K562 (cell line): ENCODE data around the gene BCORL1. TPM values are rescaled to one million over a fixed set of nuclear protein-coding genes. Genes with fewer than 3 reads are reported as not detected.
A peak's percentile ranks its signal among the peaks of the same experiment; 100 is the strongest.

Experiments used
- NR4A1 ChIP-seq, 2 experiments: fragments of 250-450 bp in 1 of 2; fragments of 450-650 bp in 1 of 2; sonication (Bioruptor Pico) in 1 of 2; IDR thresholded peaks; 2 replicates each; pipeline versions ENCODE4 v1.4.0 to v1.6.1; 2016 to 2020; ENCODE audit warnings: mild to moderate bottlenecking in 2 of 2, missing compliant biosample characterization in 1 of 2, missing genetic modification characterization in 1 of 2, moderate library complexity in 1 of 2
- PBX2 ChIP-seq, 2 experiments: IDR thresholded peaks in 1 of 2; conservative IDR thresholded peaks in 1 of 2; 2 replicates each; pipeline ENCODE4 v1.6.1; 2016; ENCODE audit warnings: low read depth in 2 of 2, mild to moderate bottlenecking in 1 of 2, missing compliant biosample characterization in 1 of 2, missing genetic modification characterization in 1 of 2, moderate library complexity in 1 of 2
- PRMT5 ChIP-seq: sonication (generic); formaldehyde crosslinking; IDR thresholded peaks from 2 replicates; pipeline ENCODE4 v1.5.0; 2020; ENCODE audit warnings: missing genetic modification reagents
- RHOXF2B ChIP-seq: fragments of 250-450 bp; sonication (Bioruptor Pico); conservative IDR thresholded peaks from 2 replicates; pipeline ENCODE4 v1.5.1; 2021
- U2AF2 ChIP-seq: fragments of 200-400 bp; formaldehyde crosslinking; optimal IDR thresholded peaks from 2 replicates; pipeline ENCODE3; 2017; ENCODE audit warnings: low read depth, mild to moderate bottlenecking, low read length
- UBTF ChIP-seq, 2 experiments: IDR thresholded peaks; 2 replicates each; pipeline ENCODE4 v1.6.1; 2012; ENCODE audit warnings: improper control_type of control experiment in 2 of 2, low read depth in 2 of 2, low read length in 2 of 2, borderline replicate concordance in 1 of 2
- ZBTB11 ChIP-seq, 3 experiments: fragments of 200-800 bp in 1 of 3; fragments of 250-450 bp in 1 of 3; fragments of 450-650 bp in 1 of 3; sonication (Bioruptor Pico) in 1 of 3; sonication (Bioruptor generic) in 1 of 3; formaldehyde crosslinking in 1 of 3; IDR thresholded peaks; 2 replicates each; pipeline versions ENCODE4 v1.6.1 to v1.8.0; 2016 to 2022; ENCODE audit warnings: mild to moderate bottlenecking in 2 of 3, missing genetic modification characterization in 2 of 3, missing compliant biosample characterization in 1 of 3, moderate library complexity in 1 of 3
- ZBTB49 ChIP-seq: sonication (generic); formaldehyde crosslinking; IDR thresholded peaks from 2 replicates; pipeline ENCODE4 v1.8.0; 2022; ENCODE audit warnings: missing genetic modification reagents, mild to moderate bottlenecking, borderline replicate concordance
- ZBTB7A ChIP-seq: IDR thresholded peaks from 2 replicates; pipeline ENCODE4 v1.6.1; 2011; ENCODE audit warnings: low read depth, mild to moderate bottlenecking, low read length, moderate library complexity, borderline replicate concordance; ENCODE audit not compliant: control insufficient read depth
- ZNF212 ChIP-seq: fragments of 450-650 bp; formaldehyde crosslinking; IDR thresholded peaks from 2 replicates; pipeline ENCODE4 v1.4.0; 2020; ENCODE audit warnings: mild to moderate bottlenecking
- ZNF232 ChIP-seq: sonication (generic); formaldehyde crosslinking; IDR thresholded peaks from 2 replicates; pipeline ENCODE4 v1.8.0; 2022; ENCODE audit warnings: mild to moderate bottlenecking, missing genetic modification reagents
- ZNF436 ChIP-seq: fragments of 250-450, 450-650 bp; sonication (Bioruptor Pico); formaldehyde crosslinking; IDR thresholded peaks from 2 replicates; pipeline ENCODE4 v1.7.0; 2020; ENCODE audit warnings: mild to moderate bottlenecking
- ZNF76 ChIP-seq: fragments of 250-450 bp; sonication (Bioruptor Pico); IDR thresholded peaks from 2 replicates; pipeline ENCODE4 v1.4.0; 2020; ENCODE audit warnings: mild to moderate bottlenecking, moderate library complexity, borderline replicate concordance
- ZNF79 ChIP-seq: fragments of 250-450 bp; sonication (Bioruptor Pico); IDR thresholded peaks from 2 replicates; pipeline ENCODE4 v1.4.0; 2020; ENCODE audit warnings: low read depth, mild to moderate bottlenecking, moderate library complexity
- ZSCAN32 ChIP-seq: fragments of 450-650 bp; formaldehyde crosslinking; IDR thresholded peaks from 2 replicates; pipeline ENCODE4 v1.4.0; 2020; ENCODE audit warnings: mild to moderate bottlenecking, moderate library complexity
- polyA plus RNA-seq, 8 experiments: library from polyadenylated mRNA; depleted of rRNA in 4 of 8; stranded (reverse) in 5 of 8; unstranded in 3 of 8; fragments of >200 nt; fragmentation: Nextera tagmentation in 2 of 8; fragmentation: Illumina TruSeq in 1 of 8; extraction: Ambion mirVana in 2 of 8; extraction: Trizol in 1 of 8; gene quantifications; 2 replicates each; pipeline versions ENCODE4 v1.2.1 to v1.2.3, GENCODE V29; 2011 to 2014; ENCODE audit warnings: inconsistent platforms in 1 of 8, missing spikeins in 1 of 8
- total RNA-seq, 7 experiments: library from RNA; depleted of rRNA in 6 of 7; stranded (reverse); fragments of >200 nt in 6 of 7; fragmentation: Illumina TruSeq in 2 of 7; extraction: Trizol in 2 of 7; gene quantifications; 2 replicates each; pipeline versions ENCODE4 v1.2.1 to v1.2.3, GENCODE V29; 2011 to 2021; ENCODE audit warnings: low replicate concordance in 1 of 7

Gene BCORL1
- total and polyA plus RNA-seq, 9 of the 15 experiments (the other 6 are each of a cell fraction or from before 2014, with no cell fraction given), result 0.48 to 29.6 (median 2.1) TPM

- peak; percentile 59; the same call in 1 of the 2 replicates for TF ChIP-seq ZBTB7A
- TF ChIP-seq ZBTB11 (CRISPR knock-in tag; IDR thresholded peaks at IDR 0.05), result no peak
- TF ChIP-seq ZNF212, result no peak
- TF ChIP-seq ZNF232 (CRISPR knock-in tag), result no peak
- TF ChIP-seq ZSCAN32, result no peak
- TF ChIP-seq PRMT5 (CRISPR knock-in tag), result no peak
- TF ChIP-seq PBX2 (CRISPR knock-in tag; IDR thresholded peaks at IDR 0.05; ENCODE audit: low read depth), result no peak
- no peak for TF ChIP-seq PBX2 (tag; conservative IDR thresholded peaks at IDR 0.05; ENCODE audit: low read depth)
- no peak for TF ChIP-seq ZNF76 (CRISPR knock-in tag)
- no peak for TF ChIP-seq RHOXF2B (CRISPR knock-in tag)
- no peak for TF ChIP-seq ZBTB49 (CRISPR knock-in tag)
- TF ChIP-seq ZNF79 (CRISPR knock-in tag), result no peak
- no peak for TF ChIP-seq NR4A1 (CRISPR knock-in tag; IDR thresholded peaks at IDR 0.05)
- TF ChIP-seq NR4A1 (tag; IDR thresholded peaks at IDR 0.05), result no peak
- no peak for TF ChIP-seq U2AF2
- TF ChIP-seq ZNF436 (CRISPR knock-in tag), result no peak
- TF ChIP-seq UBTF (IDR thresholded peaks at IDR 0.05; ENCODE audit: borderline replicate concordance in 1 of 2, low read depth in 2 of 2, low read length in 2 of 2), result 0 out of 4 replicates have a peak, but pooled peaks of 1 of the 2 experiments have one; percentile 48
Measured at GRCh38 chrX:130091980-130092522, 109.6 kb downstream of the BCORL1 start (continued).
